Measurements from ENCODE around the gene MYBPHL. TPM values are rescaled to one million over a fixed set of nuclear protein-coding genes. Genes with fewer than 3 reads are reported as not detected.

Gene MYBPHL
- total RNA-seq, 2 donors from 2014 or later, result not detected

Other genes with a start within 250 kb of the MYBPHL start
- 10 to 100 TPM; 28.1 to 42.3 TPM for gene TAF13, start 231.0 kb downstream of the MYBPHL start, total RNA-seq
- gene TMEM167B, start 216.2 kb downstream of the MYBPHL start, total RNA-seq, result 10 to 100 TPM; 40.8 to 53.8 TPM
- 1 to 10 TPM; 1.4 to 4.0 TPM for gene ELAPOR1, start 192.9 kb downstream of the MYBPHL start, total RNA-seq
- gene SARS1, start 93.1 kb downstream of the MYBPHL start, total RNA-seq, result 100 to 1,000 TPM; 178 to 205 TPM
- gene CELSR2, start 57.5 kb downstream of the MYBPHL start, total RNA-seq, result 1 to 10 TPM; 1.5 to 2.6 TPM
- gene PSRC1, start 23.9 kb downstream of the MYBPHL start, total RNA-seq, result 10 to 100 TPM in 1 of 2 donors, 1 to 10 TPM in 1; 4.7 to 16.2 TPM
- gene SORT1, start 90.9 kb upstream of the MYBPHL start, total RNA-seq, result 1 to 10 TPM; 5.8 to 7.9 TPM
- gene PSMA5, start 119.4 kb upstream of the MYBPHL start, total RNA-seq, result 100 to 1,000 TPM; 194 to 201 TPM
- not detected for gene SYPL2, start 159.5 kb upstream of the MYBPHL start, total RNA-seq
- gene ATXN7L2, start 176.9 kb upstream of the MYBPHL start, total RNA-seq, result 10 to 100 TPM in 1 of 2 donors, 1 to 10 TPM in 1; 8.4 to 19.9 TPM
- 10 to 100 TPM; 13.1 to 18.7 TPM for gene CYB561D1, start 187.1 kb upstream of the MYBPHL start, total RNA-seq
- 1 to 10 TPM in 1 of 2 donors, under 1 TPM in 1; 0.90 to 1.0 TPM for gene AMIGO1, start 202.7 kb upstream of the MYBPHL start, total RNA-seq
- not detected for gene GPR61, start 232.9 kb upstream of the MYBPHL start, total RNA-seq
- 1 to 10 TPM; 8.9 to 10.0 TPM for gene GNAI3, start 241.6 kb upstream of the MYBPHL start, total RNA-seq

All from natural killer cell treated with Interleukin-12 subunit alpha and Interleukin-12 subunit beta and Interleukin-15 and Interleukin-18, amount 100 ng/mL, for 72 hours (primary cell).